Limb (tissue), 2 donors: ENCODE results near the gene SMPX.

ENCODE experiments used
- DNase-seq, 2 donors: peaks; one replicate each; pipeline ENCODE4 v3.0.0-alpha.2; 2016; ENCODE audit errors: extremely low spot score in 2 of 2

Gene SMPX

GRCh38 chrX:21715337-21715736 lies 42.6 kb downstream of the SMPX start:
- DNase-seq: no peak

GRCh38 chrX:21711848-21712197 lies 46.1 kb downstream of the SMPX start:
- DNase-seq: no peak

- no peak for DNase-seq
These were observed 46.6 kb downstream of the SMPX start for GRCh38 chrX:21711129-21711847.

GRCh38 chrX:21708116-21708515 lies 49.8 kb downstream of the SMPX start:
- no peak for DNase-seq

GRCh38 chrX:21705225-21705624 lies 52.7 kb downstream of the SMPX start:
- no peak for DNase-seq

GRCh38 chrX:21702725-21703124 lies 55.2 kb downstream of the SMPX start:
- no peak for DNase-seq

GRCh38 chrX:21700967-21701366 lies 56.9 kb downstream of the SMPX start:
- DNase-seq: no peak

- DNase-seq: no peak
These were observed 57.6 kb downstream of the SMPX start for GRCh38 chrX:21700275-21700674.

GRCh38 chrX:21699136-21699535 lies 58.8 kb downstream of the SMPX start:
- DNase-seq: no peak

GRCh38 chrX:21698272-21698671 lies 59.6 kb downstream of the SMPX start:
- no peak for DNase-seq

GRCh38 chrX:21691512-21692018 lies 66.4 kb downstream of the SMPX start:
- no peak for DNase-seq

- DNase-seq: no peak
These were observed 74.0 kb downstream of the SMPX start for GRCh38 chrX:21683941-21684340.

GRCh38 chrX:21678048-21678612 lies 79.8 kb downstream of the SMPX start:
- no peak for DNase-seq

- DNase-seq: no peak
These were observed 82.0 kb downstream of the SMPX start for GRCh38 chrX:21675931-21676330.

GRCh38 chrX:21674430-21675186 lies 83.3 kb downstream of the SMPX start:
- DNase-seq: no peak

- DNase-seq: no peak
These were observed 91.2 kb downstream of the SMPX start for GRCh38 chrX:21666679-21667078.

- DNase-seq: no peak
These were observed 91.7 kb downstream of the SMPX start for GRCh38 chrX:21666252-21666651.

- no peak for DNase-seq
These were observed 95.2 kb downstream of the SMPX start for GRCh38 chrX:21662761-21663160.

GRCh38 chrX:21661316-21661715 lies 96.6 kb downstream of the SMPX start:
- DNase-seq: no peak

GRCh38 chrX:21660156-21660555 lies 97.8 kb downstream of the SMPX start:
- DNase-seq: no peak

- no peak for DNase-seq
These were observed 98.6 kb downstream of the SMPX start for GRCh38 chrX:21659320-21659719.

GRCh38 chrX:21658746-21659145 lies 99.2 kb downstream of the SMPX start:
- no peak for DNase-seq
